CD4-positive, alpha-beta T cell treated with Interleukin-21 for 1 hour (primary cell): ENCODE results near the gene CPA4.
"Not testable (repeated sequence)": the region's sequence is repeated elsewhere in the genome, so short reads cannot be mapped to it uniquely, and the experiment has no call there.

Experiments
- DNase-seq: peaks from one replicate; pipeline ENCODE4 v3.0.0-alpha.2; 2020

Gene CPA4

GRCh38 chr7:130303551-130303950, 10.6 kb downstream of the CPA4 start:
- no peak for DNase-seq

GRCh38 chr7:130303982-130304381, 11.0 kb downstream of the CPA4 start:
- no peak for DNase-seq

- DNase-seq, result no peak
These were observed 11.9 kb downstream of the CPA4 start for GRCh38 chr7:130304878-130305277.

- no peak for DNase-seq
These were observed 12.6 kb downstream of the CPA4 start for GRCh38 chr7:130305433-130306042.

GRCh38 chr7:130309986-130310385, 17.0 kb downstream of the CPA4 start:
- no peak for DNase-seq

- DNase-seq, result no peak
These were observed 21.3 kb downstream of the CPA4 start for GRCh38 chr7:130314305-130314704.

GRCh38 chr7:130319541-130319940, 26.6 kb downstream of the CPA4 start:
- no peak for DNase-seq

GRCh38 chr7:130321542-130322229, 28.7 kb downstream of the CPA4 start:
- not testable (repeated sequence) for DNase-seq

- no peak for DNase-seq
These were observed 29.7 kb downstream of the CPA4 start for GRCh38 chr7:130322615-130323014.

GRCh38 chr7:130324306-130324943, 31.5 kb downstream of the CPA4 start:
- no peak for DNase-seq

- no peak for DNase-seq
These were observed 36.7 kb downstream of the CPA4 start for GRCh38 chr7:130329681-130330080.

- no peak for DNase-seq
These were observed 39.5 kb downstream of the CPA4 start for GRCh38 chr7:130332259-130333053.

GRCh38 chr7:130333832-130334231, 40.9 kb downstream of the CPA4 start:
- DNase-seq, result no peak

GRCh38 chr7:130334274-130334673, 41.3 kb downstream of the CPA4 start:
- no peak for DNase-seq

GRCh38 chr7:130337410-130337971, 44.5 kb downstream of the CPA4 start:
- DNase-seq, result no peak

GRCh38 chr7:130338233-130338632, 45.3 kb downstream of the CPA4 start:
- DNase-seq, result no peak

- DNase-seq, result no peak
These were observed 48.9 kb downstream of the CPA4 start for GRCh38 chr7:130341882-130342281.

- no peak for DNase-seq
These were observed 49.9 kb downstream of the CPA4 start for GRCh38 chr7:130342701-130343380.

GRCh38 chr7:130344271-130344866, 51.4 kb downstream of the CPA4 start, which contains the start of gene CPA5:
TSS of gene CPA5 (plus strand) at chr7:130344816. CDS start at chr7:130346486, 1,670 bp downstream.
- no peak for DNase-seq

GRCh38 chr7:130345136-130345535, 52.2 kb downstream of the CPA4 start:
- DNase-seq, result no peak

- no peak for DNase-seq
These were observed 52.8 kb downstream of the CPA4 start for GRCh38 chr7:130345725-130346124.
